Measurements from ENCODE around the gene ZNF275. TPM values are rescaled to one million over a fixed set of nuclear protein-coding genes. Genes with fewer than 3 reads are reported as not detected.
A peak's percentile ranks its signal among the peaks of the same experiment; 100 is the strongest.

The ZNF275 gene
- total and polyA plus RNA-seq, 4 donors: 2.7 to 11.5 (median 6.7) TPM

- no peak overlapping the region for H3K9ac ChIP-seq (ENCODE audit: insufficient read depth in 1 of 2, low read length in 2 of 2)
- H3K27me3 ChIP-seq (ENCODE audit: control insufficient read depth in 3 of 3, insufficient read depth in 3 of 3, low read length in 2 of 3): peaks cover 0 to 5% (median 0%) of the 10 kb centered on the region in 3 donors
- no peak overlapping the region for H3K27ac ChIP-seq (ENCODE audit: low read depth in 1 of 2, low read length in 1 of 2)
- ATAC-seq (ENCODE audit: insufficient read depth, low FRiP score): no peak
- H3K9me3 ChIP-seq (ENCODE audit: control insufficient read depth in 4 of 4, insufficient read depth in 3 of 4, low read length in 3 of 4): peaks cover 0 to 3% (median 0%) of the 10 kb centered on the region in 4 donors
- no peak overlapping the region for H3K4me3 ChIP-seq
- TF ChIP-seq, protein P1, sequence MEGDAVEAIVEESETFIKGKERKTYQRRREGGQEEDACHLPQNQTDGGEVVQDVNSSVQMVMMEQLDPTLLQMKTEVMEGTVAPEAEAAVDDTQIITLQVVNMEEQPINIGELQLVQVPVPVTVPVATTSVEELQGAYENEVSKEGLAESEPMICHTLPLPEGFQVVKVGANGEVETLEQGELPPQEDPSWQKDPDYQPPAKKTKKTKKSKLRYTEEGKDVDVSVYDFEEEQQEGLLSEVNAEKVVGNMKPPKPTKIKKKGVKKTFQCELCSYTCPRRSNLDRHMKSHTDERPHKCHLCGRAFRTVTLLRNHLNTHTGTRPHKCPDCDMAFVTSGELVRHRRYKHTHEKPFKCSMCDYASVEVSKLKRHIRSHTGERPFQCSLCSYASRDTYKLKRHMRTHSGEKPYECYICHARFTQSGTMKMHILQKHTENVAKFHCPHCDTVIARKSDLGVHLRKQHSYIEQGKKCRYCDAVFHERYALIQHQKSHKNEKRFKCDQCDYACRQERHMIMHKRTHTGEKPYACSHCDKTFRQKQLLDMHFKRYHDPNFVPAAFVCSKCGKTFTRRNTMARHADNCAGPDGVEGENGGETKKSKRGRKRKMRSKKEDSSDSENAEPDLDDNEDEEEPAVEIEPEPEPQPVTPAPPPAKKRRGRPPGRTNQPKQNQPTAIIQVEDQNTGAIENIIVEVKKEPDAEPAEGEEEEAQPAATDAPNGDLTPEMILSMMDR (IDR thresholded peaks at IDR 0.05; ENCODE audit: control extremely low read depth, extremely low read depth): peak; percentile 28
- DNase-seq: no peak
- no peaks in the 10 kb centered on the region for H3K36me3 ChIP-seq (ENCODE audit: control insufficient read depth in 4 of 4, insufficient read depth in 4 of 4, low read length in 4 of 4)
- 60 to 82% methylated on average over 34 to 60 of the region's 60 CpGs for WGBS, 2 donors
- no peaks in the 10 kb centered on the region for H3K4me1 ChIP-seq (ENCODE audit: control insufficient read depth in 5 of 5, insufficient read depth in 5 of 5, low read length in 5 of 5)
Measured at GRCh38 chrX:153400146-153401132, 66.5 kb downstream of the ZNF275 start.

GRCh38 chrX:153401133-153401764 lies 67.3 kb downstream of the ZNF275 start, which contains the start of gene PNMA6E:
TSS of gene PNMA6E (minus strand) at chrX:153401350. CDS start at chrX:153398849, 2,501 bp downstream.
- no peak for ATAC-seq (ENCODE audit: insufficient read depth, low FRiP score)
- Histone ChIP-seq H3K9ac (ENCODE audit: insufficient read depth in 1 of 2, low read length in 2 of 2) (no peak within 1 kb of the TSS), H3K4me3 (no peak within 1 kb of the TSS), H3K36me3 (ENCODE audit: control insufficient read depth in 4 of 4, insufficient read depth in 4 of 4, low read length in 4 of 4) (no peaks in the 10 kb centered on the region), H3K27me3 (ENCODE audit: control insufficient read depth in 3 of 3, insufficient read depth in 3 of 3, low read length in 2 of 3) (peaks cover 0 to 1% (median 0%) of the 10 kb centered on the region in 3 donors), H3K27ac (ENCODE audit: low read depth in 1 of 2, low read length in 1 of 2) (no peak within 1 kb of the TSS), H3K4me1 (ENCODE audit: control insufficient read depth in 5 of 5, insufficient read depth in 5 of 5, low read length in 5 of 5) (no peaks in the 10 kb centered on the region), H3K9me3 (ENCODE audit: control insufficient read depth in 4 of 4, insufficient read depth in 3 of 4, low read length in 3 of 4) (peaks cover 0 to 3% (median 0%) of the 10 kb centered on the region in 4 donors)
- no peak for DNase-seq
- TF ChIP-seq, protein P1 (IDR thresholded peaks at IDR 0.05; ENCODE audit: control extremely low read depth, extremely low read depth): no peak
- WGBS, 2 donors: 93 to 98% methylated on average over 29 of the region's 29 CpGs

Small RNAs within 50 kb of the gene (small RNA-seq; reads per million reads assigned to genes)
- gene AC152007.1 (ENCODE audit: low replicate concordance): not detected

Other genes starting within 250 kb of the ZNF275 start
- gene MAGEA1, start 154.9 kb upstream of the ZNF275 start, total RNA-seq: not detected
- gene MAGEA1, start 154.9 kb upstream of the ZNF275 start, polyA plus RNA-seq: not detected
- not detected for gene PNMA6F, start 12.4 kb upstream of the ZNF275 start, total RNA-seq
- gene PNMA6F, start 12.4 kb upstream of the ZNF275 start, polyA plus RNA-seq: not detected
- gene PNMA6E, start 67.2 kb downstream of the ZNF275 start, total RNA-seq: not detected
- gene PNMA6E, start 67.2 kb downstream of the ZNF275 start, polyA plus RNA-seq: under 1 TPM in 1 of 2 donors, not detected in 1; 0.08 TPM
- gene ZFP92, start 77.3 kb downstream of the ZNF275 start, total RNA-seq: 1 to 10 TPM; 1.5 to 3.6 TPM
- gene ZFP92, start 77.3 kb downstream of the ZNF275 start, polyA plus RNA-seq: 1 to 10 TPM in 1 of 2 donors, under 1 TPM in 1; 0.69 to 1.5 TPM
- 1 to 10 TPM in 1 of 2 donors, under 1 TPM in 1; 0.65 to 1.2 TPM for gene TREX2, start 111.9 kb downstream of the ZNF275 start, total RNA-seq
- gene TREX2, start 111.9 kb downstream of the ZNF275 start, polyA plus RNA-seq: under 1 TPM; 0.61 to 0.63 TPM
- 10 to 100 TPM; 11.3 to 31.6 TPM for gene HAUS7, start 136.4 kb downstream of the ZNF275 start, total RNA-seq
- 10 to 100 TPM; 24.4 to 42.9 TPM for gene HAUS7, start 136.4 kb downstream of the ZNF275 start, polyA plus RNA-seq
- gene BGN, start 160.8 kb downstream of the ZNF275 start, total RNA-seq: 100 to 1,000 TPM in 1 of 2 donors, 10 to 100 TPM in 1; 77.9 to 161 TPM
- gene BGN, start 160.8 kb downstream of the ZNF275 start, polyA plus RNA-seq: 100 to 1,000 TPM; 104 to 148 TPM
- gene ATP2B3, start 183.5 kb downstream of the ZNF275 start, total RNA-seq: under 1 TPM; 0.21 to 0.54 TPM
- not detected for gene ATP2B3, start 183.5 kb downstream of the ZNF275 start, polyA plus RNA-seq

Measured in lung (tissue), 13 donors.